NCI-H146 (cell line): ENCODE measurements around the gene RPUSD4.

Source experiments
- DNase-seq: peaks from one replicate; lab custom pipeline; 2025; lab: John Stamatoyannopoulos, UW

RPUSD4 gene

DNA sequence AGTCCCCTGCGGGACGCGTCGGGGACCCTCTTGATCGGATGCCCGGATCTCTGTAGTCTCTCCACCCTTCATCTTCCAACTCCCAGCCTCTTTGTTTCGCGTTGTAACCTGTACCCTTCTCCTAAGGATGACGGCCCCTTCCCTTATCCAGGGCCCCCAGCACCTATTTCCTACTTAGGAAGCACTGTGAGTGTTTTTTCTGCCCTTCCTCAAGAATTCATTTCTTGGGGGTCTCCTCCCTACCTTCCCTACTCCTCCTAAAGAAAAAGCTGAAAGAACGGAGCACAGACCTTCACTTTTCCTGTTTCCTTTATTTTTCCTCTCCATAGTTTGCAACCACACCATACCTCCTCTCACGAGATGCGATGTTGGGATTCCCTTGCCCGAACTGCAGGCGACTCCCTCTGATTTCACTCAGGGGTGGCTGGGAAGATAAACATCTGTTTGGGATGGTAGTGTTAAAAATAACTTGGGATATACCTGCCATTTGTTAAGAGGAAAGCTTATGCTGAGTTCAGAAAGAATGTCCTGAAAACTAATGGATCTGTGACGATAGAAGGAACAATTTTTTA is 725 bp upstream of the RPUSD4 start:
- DNase-seq = no peak

DNA sequence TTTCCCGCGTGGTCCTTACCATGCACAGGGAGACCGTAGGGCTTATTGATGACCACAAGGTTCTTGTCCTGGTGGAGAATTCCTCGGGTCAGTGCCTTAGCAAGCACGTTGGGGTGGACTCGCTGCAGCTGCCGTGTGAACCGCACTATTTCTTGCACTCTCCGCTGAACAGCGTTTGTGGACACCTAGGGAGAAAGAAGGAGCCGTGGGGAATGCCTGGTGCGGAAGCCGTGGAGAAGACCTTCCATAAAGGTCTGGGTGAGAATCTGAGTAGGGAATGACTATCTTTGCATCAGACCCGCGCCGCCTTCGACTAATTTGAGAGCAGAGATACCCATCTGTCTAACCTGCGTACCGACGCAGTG is 597 bp downstream of the RPUSD4 start:
- DNase-seq = peak; percentile 45

DNA sequence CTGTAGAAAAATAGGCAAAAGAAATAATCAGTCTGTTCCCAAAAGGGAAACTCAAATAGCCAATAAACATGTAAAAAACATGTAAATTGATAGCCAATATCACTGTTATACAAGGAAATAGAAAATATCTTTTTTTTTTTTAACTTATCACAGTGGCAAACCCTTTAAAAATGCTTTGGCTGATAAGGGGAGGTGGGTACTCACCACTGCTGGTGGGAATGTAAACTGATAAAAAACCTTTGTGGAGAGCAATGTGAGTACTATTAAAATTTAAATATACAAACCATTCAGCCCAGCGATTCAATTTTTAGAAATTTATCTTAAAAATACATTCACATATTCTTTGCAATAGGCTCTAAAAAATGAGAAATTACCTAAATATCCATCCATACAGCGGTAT is 3.6 kb downstream of the RPUSD4 start:
- no peak for DNase-seq

DNA sequence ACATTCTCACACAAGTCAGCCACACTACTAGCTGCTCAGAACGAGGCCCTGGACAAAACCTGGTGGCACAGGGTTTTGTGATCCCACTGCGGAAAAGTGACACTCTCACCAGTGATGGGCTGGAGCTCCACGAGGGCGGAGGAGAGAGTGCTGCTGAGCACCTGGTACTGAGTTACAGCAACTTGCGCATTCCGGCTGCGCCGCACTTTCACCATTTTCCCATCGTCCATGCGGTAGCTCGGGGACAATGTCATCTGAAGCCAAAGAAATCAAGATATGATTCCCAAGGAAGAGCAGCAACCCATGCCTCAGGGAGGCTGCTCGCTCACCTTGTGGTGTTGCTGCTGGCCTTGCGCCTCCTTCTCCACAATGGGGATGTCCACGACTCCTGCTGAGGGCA is 6.1 kb downstream of the RPUSD4 start:
- DNase-seq = no peak

DNA sequence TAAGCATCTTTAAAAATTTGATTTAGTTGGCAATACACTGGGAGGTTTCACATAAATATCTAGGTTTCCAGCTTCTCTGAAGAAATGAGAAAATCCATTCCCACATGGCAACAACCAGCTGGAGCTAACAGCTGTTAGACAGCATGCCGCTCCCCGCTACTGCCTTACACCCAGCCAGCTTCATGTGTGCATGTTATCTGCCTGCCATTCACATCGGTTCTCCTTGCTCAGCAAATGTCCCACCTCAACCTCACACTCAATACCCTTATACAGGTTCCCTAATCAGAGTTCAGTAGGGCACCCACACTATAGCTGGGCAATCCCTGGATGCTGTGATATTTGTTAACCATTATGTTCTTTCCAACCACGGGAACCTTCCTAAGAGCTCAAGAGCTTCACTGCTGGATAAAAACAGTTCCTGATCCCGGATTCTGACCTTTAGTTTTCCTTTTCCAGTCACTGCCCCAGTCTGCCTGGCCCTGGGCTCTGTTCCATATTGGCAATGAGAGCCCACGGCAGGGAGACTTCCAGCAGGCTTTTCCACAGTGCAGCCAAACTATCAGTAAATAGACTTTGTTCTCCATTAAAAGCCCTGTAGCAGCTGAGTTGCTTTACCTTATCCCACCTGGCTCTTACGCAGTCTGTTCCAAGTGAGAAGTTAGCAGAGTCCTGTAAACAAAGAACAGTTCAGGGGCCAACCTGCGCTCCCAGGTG is 8.6 kb downstream of the RPUSD4 start:
- no peak for DNase-seq

DNA sequence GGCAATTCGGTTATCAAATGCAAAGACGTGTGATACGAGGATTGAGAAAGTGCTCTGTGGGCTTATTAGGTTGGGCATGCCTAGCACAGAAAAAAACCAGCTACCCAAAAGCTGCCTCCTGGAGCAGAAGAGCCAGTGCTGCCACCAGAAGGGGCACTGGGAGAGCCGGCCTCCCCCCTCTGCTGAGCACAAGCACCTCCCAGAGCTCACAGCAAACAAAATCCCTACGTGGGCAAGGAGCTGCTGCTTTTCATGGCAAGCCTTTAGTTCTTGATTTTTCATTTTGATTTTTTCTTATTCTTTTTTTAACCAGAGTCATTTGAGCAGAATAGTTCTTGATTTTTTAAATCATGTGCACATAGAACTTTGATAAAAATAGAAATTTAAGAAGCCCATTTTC is 12.8 kb downstream of the RPUSD4 start:
- no peak for DNase-seq

DNA sequence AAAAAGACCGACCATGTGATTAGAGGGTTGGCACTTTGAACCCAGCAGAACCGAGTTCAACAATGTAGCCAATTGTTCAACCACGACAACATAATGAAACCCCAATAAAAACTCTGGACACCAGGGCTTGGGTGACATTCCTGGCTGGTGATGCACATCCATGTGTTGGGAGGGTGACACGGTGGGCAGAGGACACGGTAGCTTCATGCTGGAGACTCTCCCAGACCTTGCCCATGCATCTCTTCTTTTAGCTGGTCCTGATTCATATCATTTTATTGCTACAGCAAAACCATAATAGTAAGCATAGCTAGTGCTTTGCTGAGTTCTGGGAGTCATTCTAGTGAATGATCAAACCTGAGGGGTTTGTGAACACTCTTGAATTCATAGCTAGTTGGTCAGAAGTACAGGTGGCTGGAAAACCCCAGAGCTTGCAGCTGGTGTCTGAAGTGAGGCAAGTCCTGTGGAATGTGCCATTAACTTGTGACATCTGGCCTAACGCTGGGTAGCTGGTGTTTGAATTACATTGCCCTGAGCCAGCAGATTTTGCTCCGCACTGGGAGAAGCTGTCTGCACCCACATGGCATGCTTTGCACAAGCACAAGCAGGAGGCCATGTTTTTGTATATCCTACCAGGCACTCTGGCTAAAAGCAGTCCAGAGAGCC is 14.0 kb downstream of the RPUSD4 start:
- no peak for DNase-seq

DNA sequence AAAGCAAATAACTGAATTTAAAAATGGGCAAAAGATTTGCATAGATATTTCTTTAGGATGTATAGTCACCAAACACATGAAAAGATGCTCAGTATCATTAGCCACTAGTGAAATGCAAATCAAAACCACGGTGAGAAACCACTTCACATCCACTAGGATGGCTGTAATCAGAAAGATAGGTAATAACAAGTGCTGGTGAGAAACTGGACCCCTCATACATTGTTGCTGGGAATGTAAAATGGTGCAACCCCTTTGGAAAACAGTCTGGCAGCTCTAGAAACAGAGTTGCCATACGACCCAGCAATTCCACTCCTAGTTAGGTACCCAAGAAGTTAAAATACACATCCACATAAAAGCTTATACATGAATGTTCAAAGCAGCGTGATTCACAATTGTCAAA is 16.3 kb downstream of the RPUSD4 start:
- no peak for DNase-seq

DNA sequence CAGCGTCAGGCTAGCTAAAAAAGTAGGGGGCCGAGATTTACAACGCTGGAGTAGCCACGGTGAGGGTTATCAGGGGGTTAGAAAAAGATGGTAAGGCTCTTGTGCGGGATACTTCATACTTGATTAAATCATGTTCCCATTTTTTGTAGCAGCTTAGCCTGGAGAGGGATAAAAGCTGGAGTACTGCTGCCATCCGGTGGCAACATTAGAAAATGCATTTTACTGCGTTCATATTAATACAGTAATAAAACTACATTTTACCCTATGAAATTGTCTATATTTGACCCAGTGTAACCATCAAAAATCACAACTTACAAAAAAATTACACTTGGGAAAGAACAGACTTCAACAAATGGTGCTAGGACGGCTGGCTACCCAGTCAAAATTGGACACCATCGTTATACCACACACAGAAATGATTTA is 17.3 kb downstream of the RPUSD4 start:
- DNase-seq = peak; percentile 25

DNA sequence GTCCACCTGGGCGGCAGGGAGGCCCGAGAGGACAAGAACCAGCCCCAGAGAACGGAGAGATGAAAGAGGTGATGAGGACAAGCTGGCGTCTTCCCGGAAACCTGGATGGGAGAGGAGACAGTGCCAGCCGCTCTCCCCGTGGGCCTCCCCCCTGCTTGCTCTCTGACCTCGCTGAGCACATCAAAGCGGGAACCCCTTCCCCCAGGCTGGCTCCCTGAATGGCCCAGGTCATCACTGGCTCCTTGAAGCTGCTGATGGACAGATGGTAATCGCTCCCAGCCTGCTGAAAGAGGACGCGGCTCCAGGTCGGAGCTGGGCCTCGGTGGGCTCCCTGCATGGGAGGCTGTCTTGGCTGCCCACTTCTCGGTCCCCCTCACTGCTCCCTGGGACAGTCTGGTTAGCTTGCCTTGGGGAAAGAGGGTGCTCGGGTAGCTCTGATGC is 18.4 kb downstream of the RPUSD4 start:
- DNase-seq = no peak

DNA sequence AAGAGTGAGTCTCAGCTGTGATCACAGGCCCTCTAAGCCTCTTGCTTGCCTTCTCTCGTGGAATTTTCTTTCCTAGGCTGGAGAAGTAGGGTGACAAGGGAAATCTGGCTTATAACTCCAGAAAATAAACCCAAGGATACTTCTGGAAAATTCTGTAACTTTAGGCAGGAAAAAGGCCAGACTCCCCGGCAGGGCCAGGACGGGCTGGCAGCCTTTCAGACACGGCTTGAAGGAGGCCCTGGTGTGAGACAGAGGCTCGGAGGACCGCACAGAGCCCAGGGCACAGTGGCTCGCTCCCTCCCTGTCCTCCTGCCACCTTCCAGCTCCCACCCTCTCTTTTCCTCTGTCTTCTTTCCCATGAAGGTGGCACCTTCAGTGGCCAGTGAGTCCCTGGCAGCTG is 19.1 kb downstream of the RPUSD4 start:
- DNase-seq = no peak

DNA sequence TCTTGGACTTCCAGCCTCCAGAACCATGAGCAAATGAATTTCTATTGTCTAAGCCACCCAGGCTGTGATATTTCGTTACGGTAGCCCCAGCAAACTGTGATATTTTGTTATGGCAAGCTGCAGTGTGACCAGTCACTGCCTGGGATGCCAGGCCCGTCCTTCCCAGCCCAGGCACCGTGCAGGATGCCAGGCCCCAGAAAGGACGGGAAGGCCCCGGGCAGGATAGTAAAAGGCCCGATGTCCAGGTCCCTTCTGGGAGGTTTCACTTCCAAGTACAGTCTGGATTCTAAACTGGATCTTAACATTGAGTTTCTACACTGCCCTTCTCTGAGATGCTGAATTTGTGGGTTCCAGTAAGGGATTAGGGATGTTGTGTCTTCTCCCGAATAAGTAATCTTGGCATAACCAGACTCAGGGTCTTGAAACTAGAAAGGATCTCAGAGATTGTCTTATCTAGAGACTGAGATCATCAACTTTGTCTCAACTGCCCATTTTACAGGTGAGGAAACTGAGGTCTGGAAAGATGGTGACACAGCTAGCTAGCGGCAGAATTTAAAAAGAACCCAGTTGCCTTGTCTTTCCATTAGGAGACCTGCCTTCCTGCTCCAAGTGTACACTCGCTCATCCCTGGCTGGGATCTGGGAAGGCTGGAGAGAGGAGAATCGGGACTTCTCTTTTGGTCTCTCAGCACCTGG is 19.9 kb downstream of the RPUSD4 start:
- DNase-seq = no peak

DNA sequence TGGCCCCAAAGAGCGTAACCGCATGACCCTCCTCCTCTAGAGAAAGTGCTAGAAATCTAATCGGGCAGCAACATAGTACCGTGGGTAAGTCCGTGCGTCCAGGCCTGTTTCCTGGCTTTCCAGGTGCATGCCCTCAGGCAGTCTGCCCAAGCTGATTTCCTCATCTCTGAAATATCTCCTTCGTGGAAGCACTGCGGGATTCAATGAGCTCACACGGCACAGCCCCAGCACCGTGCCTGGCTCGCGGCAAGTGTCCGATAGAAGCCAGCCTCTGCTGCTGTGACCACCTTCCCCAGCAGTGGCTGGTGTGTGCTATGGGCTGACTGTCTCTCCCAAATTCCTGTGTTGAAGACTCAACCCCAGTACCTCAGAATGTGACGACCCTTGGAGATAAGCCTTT is 20.7 kb downstream of the RPUSD4 start:
- no peak for DNase-seq

DNA sequence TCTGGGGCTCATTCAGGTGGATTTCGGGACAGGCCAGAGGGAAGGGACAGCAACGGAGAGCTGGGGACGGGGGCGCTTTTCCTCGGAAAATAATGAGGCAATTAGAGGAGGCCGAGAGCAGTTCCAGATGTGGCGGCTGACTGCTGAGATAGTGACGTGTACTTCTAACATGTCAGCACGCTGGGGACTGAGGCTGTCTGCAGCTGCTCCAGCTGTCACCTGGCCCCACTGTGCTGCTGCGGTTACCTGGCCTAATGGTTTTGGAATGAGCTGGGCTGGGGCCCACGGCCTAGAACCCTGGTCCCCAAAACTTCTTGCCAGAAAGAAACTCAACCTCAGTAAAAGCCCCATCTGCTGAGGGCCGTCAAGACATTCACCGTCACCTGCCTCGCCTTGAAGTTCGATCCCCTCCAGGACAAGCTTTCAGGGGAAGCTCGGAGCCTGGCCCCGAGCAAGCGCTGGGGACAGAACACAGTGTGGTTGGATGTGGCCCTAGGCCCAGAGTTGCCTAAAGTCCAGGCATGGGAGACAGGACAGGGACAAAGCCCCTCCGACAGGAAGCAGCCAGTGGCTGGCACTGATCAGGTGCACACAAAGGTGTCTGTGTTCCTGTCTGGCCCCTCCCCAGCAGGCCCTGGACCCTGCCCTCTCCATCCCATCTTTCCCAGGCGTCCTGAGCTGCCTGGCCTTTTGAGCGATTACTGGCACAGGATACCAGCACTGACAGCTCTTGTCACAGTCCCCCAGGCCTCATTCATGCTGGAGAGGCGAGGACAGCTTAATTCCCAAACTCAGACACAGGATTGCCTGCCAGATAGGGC is 22.1 kb downstream of the RPUSD4 start:
- no peak for DNase-seq

DNA sequence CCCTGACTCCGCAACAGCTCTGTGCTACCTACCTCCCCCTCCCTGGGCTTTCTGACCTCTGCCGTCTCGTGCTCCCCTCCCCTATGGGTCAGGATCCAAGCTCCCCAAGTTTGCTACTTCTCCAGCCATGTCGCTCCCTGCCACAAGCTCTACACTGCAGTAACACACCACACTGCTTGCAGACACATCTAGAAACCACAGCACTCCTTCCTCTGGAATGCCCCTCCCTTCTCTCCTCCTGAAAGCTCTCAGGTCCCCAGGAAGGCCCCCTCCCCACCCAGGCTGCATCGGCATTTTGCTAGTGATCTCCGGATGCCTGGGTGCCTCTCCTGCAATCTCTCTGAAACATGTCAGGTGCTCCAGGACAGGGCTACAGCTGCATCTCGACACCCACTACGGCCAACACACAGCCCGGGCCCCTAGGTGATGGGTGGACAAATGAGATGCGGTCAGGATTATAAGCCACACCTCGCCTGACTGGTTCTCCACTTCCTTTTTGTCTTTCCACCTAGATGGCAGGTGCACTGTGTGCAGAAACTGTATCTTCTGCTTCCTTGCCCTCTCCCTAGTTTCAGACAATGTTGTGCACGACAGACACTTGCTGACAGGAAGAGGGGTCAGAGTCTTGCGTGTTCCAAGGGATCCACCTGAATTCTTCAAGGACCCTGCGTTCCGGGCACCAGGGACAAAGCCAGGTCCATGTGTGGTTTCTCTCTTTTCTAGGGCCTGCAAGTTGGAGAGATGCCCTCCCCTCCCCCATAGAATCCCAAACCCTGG is 22.9 kb downstream of the RPUSD4 start:
- no peak for DNase-seq

DNA sequence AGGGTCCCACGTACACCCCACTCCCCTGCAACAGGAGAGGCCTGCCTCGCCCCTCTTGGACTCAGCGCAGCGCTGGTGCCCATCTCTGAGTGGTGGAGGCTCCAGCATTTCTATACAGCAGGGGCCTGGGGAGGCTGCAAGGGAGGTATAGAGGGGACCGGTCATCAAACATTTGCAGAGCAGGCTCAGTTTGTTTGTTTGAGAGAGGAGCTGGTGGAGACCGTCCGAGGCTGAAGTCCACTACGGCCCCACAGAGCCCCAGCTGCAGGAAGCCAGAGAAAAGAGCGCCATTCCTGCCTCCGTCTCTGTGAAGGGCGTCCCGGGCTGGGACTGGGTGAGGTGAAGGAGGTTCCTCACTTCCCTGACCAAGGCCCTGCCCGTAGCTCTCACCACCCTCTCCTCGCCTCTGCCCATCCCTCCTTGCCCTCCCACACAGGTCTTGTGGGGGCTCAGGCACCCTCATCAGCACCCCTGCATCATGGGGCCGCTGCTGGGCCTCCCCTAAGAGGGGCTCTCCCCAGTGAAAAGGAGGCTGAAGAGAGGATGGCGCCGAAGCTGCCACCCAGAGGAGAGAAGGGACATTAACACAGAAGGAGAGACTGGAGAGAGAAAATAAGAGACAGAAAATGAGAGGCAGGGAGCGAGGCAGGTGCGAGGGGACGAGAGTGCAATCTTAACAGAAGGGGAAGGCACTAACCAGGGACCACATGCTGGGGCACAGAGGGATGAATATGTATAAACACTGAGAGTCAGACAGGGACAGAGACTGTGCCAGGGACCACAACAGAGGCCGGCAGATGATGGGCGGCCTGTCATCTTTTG is 24.5 kb downstream of the RPUSD4 start:
- DNase-seq = peak; percentile 27

DNA sequence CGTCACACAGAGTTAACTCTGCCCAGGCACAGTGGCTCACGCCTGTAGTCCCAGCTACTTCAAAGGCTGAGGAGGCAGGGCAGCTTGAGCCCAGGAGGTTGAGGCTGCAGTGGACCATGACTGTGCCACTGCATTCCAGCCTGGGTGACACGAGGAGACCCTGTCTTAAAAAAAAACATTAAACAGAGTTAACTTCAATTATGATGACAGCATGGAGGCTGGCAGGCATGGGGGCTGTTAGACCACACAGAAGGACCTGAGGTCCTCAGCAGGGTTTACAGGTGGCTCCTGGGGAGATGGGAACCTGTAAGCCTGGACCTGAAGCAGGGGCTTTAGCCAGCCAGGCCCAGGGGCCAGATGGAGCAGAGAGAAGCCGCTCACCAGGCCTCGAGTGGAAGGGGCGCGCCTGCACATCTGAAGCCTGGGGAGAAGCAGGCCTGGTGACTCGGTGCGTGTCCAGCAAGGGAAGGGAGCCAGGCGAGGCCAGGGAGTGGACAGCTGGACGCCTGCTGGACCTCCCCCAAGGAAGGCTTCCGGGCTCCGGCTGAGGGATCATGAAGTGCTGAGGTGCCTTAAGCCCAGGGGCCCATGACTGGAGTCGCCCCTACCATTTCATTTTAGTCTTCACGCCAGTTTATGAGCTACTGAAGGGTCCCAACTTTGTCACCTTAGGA is 25.3 kb downstream of the RPUSD4 start:
- no peak for DNase-seq

DNA sequence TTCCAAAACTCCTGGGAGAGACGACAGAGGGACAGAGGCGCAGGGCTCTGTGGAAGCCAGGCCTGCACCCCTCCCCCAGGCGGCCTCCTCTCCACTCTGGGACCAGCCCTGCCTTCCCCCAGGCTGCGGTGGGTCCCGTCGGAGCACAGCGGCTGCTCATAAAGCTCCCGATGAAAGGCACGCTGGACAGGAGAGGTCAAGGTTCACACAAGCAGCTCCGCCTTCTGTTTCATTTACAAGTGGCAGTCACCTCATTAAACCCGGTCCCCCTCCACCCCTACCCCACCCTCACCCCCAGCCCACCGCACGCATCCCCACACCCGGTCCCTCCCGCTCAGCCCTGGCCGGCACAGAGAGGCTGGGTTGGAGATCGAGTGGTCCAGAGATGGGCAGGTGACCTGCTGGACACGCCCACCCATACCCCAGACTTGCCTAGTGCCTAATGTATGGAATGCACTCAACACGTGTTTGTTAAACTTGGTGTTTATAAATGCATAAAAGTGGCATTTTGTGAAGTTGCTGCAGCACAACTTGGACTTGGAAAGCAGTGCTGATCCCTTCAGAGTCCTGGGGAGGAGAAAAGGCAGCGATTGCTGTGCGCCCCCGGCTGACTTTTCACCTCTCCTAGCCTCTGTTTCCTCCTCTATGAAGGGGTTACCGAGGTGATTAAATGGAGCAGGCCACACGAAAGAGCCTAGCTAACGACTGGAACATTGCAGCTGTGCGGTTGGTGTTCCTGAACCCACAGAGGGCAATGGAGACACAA is 26.0 kb downstream of the RPUSD4 start:
- DNase-seq = no peak
